Bone marrow (tissue), 2 donors: ENCODE measurements around the gene MRI1.
"Not testable (repeated sequence)": the region's sequence is repeated elsewhere in the genome, so short reads cannot be mapped to it uniquely, and the experiment has no call there.

Experiments used
- DNase-seq, 2 donors: peaks; one replicate each; lab custom pipeline; 2025; lab: John Stamatoyannopoulos, UW

The MRI1 gene

DNA sequence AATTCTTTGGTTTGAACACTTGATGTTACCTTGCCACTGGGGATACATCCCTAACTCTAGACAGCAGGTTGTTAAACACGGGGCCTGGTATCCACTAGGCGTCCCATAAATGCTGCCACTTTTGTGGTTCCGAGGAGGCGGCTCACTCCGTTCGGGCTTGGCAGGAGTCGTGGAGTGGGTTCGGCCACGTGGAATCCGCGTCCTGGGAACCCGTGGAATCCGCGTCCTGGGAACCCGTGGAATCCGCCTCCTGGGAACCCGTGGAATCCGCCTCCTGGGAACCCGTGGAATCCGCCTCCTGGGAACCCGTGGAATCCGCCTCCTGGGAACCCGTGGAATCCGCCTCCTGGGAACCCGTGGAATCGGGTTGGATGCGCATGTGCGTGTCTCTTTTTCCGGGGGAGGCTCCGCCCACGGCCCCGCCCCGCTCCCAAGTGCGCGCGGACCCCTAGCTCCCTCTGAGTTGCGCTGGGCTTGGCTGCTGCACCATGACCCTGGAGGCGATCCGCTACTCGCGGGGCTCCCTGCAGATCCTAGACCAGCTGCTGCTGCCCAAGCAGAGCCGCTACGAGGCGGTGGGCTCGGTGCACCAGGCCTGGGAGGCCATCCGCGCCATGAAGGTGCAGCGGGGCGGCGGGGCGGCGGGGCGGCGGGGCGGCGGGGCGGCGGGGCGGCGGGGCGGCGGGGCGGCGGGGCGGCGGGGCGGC is at the start of gene MRI1:
MRI1 (plus strand) TSS at position 422 of the 707 bp plus-strand sequence; CDS start at position 489, 67 bp downstream.
- DNase-seq, result peak; percentile 11 to 41

DNA sequence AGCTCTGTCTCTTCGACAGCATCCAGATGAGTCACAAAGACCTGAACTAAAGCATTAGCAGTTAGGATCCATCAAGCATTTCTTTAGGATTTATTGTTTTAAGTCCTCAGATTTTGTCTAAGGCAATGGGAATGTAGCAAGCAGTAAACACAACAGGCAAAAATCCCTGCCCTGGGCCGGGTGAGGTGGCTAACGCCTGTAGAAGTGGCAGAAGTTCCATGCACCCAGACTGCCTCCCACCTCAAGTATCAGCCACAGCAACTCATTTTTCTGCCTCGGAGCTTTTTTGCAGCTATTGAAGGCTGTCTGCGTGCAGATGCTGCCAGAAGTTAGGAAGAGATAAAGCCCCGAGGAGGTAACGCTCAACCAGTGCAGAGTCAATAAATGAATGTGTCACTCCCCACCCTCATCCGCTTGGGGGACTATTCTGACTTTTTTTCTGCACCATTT is 47.1 kb upstream of the MRI1 start:
- DNase-seq, result no peak

DNA sequence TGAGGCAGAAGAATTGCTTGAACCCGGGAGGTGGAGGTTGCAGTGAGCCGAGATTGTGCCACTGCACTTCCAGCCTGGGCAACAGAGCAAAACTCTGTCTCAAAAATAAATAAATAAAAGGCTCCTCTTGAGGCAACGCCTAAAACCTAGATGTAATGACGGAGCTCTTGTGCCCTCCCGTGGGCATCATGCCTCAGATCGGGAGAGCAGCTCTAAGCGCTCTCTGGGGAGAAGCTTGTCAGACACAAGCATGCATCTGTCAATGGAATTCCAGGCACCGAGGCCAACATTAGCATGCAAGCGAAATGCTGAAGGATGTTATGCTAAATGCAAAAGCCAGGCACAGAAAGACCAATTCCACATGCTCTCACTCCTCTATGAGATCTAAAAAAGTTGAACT is 45.6 kb upstream of the MRI1 start:
- DNase-seq, result no peak

DNA sequence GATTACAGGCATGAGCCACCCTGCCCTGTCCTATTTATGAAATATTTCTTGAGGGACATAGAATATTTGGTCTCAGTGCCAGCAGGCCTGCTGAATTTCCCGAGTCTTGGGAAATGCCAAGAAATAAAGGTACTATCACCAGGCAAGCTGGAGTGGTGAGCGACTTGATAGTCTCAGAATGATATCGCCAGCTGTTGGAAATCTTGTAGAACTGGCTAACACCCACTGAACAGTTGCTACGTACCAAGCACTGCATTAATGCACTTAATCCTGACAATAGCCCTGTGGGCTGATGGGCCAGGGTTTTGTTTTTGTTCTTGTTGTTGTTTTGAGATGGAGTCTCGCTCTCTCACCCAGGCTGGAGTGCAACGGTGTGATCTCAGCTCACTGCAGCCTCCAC is 42.2 kb upstream of the MRI1 start:
- no peak for DNase-seq

DNA sequence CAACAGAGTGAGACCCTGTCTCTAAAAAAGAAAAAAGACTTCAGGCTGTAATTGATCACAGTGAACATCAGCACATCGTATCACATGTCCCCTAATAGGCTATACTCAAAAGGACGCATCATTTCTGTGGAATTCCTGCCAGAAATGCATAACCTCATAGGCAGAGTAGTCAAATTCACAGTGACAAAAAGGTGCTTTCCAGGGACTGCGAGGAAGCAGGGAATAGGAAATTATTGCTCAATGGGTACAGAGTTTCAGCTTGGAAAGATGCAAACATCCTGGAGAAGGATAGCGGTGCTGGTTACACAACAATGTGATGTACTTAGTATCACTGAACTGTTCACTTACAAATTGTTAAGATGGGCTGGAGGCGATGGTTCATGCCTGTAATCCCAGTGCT is 41.1 kb upstream of the MRI1 start:
- DNase-seq, result no peak

DNA sequence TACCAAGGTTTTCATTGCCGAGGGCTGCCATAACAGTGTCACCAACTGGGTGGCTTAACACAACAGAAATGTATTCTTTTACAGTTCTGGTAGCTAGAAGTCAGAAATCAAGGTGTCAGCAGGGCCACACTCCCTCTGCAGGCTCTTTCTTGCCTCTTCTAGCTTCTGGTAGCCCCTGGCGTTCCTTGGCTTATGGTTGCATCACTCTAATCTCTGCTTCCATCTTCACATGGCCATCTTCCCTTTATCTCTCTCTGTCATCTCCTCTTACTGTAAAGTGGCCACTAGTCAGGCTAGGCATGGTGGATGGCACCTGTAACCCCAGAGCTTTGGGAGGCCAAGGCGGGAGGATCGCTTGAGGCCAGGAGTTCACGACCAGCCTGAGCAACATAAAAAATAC is 38.0 kb upstream of the MRI1 start:
- no peak for DNase-seq

DNA sequence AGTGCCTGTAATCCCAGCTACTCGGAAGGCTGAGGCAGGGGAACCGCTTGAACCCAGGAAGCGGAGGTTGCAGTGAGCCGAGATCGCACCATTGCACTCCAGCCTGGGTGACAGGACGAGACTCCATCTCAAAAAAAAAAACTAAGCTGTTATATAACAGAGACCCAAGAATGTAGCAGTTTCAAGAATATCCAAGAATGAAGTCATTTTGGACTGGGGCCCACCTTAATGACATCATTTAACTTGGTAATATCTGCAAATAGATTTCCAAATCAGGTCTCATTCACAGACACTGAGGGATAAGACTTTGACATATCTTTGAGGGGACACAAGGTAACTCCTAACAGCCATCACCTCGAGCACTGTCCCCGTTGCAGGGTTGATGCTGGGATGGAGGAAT is 36.5 kb upstream of the MRI1 start:
- no peak for DNase-seq

DNA sequence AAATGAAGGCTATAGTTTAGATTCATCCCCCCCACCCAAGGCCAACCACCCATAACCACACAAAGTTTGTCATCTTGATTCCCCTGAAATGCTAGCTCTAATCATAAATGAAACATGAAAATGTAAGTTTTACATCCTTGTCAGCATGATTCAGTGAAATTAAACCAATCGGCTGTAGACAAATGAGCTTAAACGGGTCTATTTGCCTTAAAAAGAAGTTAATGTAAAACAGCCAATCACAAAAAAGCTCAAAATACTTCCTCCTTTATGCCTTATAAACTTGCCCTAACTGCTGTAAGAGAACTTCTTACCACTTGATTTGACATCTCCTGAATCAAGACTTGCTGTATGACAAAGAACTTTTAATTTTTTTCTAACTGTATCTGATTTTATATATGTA is 34.5 kb upstream of the MRI1 start:
- peak in 1 of 2 donors; percentile 5 for DNase-seq

DNA sequence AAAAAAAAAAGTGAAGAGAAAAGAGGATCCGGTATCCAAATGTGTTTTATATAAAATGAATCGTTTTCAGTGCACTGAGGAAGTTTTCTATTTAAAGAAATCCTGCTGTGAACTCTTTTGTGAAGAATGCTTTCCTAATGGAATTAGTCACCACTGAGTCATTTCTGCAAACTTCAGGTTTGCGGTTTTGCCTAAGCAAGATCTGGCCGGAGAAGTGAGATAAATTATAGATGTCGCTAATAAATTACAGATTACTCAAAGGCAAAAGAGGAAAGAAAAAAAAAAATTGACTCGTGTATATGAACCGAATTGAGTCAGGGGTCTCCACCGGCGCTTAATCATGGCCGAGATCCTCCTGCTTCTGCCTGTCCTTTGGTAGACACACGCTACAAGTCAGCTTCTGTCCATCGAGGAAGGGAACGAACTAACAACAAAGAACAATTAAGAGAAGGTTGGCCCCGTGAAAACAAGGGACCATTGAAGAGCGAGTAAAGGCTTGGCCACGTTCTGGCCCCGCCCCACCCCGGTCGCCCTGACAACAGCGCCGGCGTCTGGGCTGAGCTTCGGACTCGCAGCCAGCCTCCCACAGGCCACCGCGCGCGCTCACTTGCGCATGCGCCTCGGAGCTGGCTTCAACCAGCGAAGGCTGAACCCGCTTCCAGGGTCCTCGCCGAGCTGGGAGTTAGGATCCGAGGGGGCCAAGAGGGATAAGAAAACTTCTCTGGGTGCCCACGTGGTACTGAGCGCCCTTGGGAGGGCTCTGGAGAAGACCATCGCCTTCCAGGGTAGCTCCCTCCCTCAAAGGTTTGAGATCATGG is 33.0 kb upstream of the MRI1 start:
- DNase-seq, result peak; percentile 76 to 84

DNA sequence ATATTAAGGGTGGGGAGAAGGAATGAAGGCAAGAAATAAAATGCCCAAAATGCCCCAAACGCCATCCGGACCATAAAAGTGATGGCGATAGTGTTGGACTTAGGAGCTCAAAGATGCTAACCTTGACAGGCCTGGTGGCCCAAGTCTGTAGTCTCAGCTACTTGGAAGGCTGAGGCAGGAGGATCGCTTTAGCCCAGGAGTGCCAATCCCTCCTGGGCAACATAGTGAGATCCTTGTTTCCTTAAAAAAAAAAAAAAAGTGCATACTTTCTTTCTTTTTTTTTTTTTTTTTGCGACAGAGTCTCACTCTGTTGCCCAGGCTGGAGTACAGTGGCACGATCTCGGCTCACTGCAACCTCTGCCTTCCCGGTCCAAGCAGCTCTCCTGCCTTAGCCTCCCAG is 32.0 kb upstream of the MRI1 start:
- DNase-seq, result no peak

DNA sequence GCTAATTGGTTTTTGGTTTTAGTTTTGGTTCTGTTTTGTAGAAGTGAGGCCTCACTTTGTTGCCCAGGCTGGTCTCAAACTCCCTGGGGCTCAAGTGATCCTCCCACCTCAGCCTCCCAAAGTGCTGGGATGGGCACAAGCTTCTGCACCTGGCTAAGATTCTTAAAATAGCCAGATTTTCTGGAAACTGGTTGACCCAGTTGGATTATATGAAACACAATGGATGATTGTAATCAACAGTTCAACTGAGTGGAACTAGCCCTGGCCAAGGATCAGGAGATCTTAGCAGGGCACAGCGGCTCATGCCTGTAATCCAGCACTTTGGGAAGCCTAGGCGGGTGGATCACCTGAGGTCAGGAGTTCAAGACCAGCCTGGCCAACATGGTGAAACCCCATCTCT is 29.6 kb upstream of the MRI1 start:
- DNase-seq, result no peak

DNA sequence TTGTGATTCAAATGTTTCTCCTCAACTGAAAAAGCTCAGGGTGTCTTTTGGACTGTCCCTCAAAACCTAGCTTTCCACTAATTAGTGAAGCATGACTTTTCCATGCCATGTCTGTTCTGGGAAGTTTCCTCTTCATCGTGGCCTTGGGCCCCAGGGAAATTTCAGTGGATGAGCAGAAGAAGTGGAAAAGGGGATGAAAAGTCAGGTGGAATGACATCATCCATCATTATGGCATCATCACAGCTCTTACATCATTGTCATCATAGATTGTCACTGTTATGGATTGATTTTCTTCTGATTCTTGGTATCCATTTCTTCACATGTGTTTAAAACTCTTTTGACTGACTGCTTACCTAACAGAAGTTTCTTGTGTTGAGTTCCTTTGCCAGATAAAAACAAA is 26.2 kb upstream of the MRI1 start:
- no peak for DNase-seq

DNA sequence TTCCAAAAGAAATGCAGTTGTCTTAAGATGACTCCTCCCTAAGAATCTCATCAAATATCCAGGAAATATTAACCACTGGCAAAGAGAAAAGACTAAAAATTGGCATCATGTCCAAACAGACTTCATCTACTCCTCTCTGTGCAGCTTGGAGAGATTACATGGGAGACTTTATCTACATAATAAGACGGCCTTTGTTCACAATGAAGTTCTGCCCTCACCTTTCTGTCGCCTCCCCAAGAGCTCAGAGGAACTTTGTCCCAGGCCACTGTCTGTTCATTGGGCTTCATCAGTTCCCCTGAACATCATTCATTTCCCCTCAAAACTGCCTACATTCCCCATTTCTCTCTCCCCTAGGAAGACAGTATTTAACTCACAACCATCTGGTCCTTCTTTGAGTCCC is 22.4 kb upstream of the MRI1 start:
- DNase-seq, result no peak

DNA sequence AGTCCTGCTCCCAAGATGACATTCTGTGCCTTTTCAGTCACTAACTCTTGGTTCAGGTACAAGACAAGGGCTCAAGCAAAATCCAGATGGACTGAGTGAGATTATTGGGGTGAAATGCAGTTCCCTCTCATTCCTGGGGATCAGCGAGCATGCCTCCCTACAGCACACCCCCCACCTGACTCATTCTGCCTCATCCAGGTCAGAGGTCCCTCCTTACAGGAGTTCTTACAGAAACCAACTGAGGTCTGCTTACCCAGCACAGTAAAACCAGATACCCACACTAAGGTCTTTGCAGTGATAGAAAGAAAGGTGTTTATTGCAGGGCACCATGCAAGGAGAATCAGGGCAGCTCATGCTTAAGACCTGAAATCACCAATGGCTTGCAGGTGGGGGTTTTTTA is 21.6 kb upstream of the MRI1 start:
- no peak for DNase-seq

DNA sequence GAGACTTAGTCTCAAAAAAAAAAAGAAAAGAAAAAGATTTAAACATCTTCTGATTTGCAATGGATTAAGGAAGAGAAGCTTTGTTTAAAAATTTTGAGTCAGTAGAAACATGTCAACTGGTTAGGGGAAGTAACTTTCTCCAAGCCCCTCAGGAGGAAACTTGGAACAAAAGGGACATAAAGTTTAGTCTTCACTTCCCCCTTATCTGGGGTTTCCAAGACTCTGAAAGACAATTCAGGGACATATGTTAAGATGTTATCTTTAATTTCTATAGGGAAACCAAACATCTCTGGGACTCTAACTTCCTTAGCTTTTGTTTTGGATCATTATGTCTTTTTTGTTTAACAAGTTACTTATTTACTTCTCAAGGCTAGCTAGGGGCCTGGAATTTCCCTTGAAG is 20.1 kb upstream of the MRI1 start:
- no peak for DNase-seq

DNA sequence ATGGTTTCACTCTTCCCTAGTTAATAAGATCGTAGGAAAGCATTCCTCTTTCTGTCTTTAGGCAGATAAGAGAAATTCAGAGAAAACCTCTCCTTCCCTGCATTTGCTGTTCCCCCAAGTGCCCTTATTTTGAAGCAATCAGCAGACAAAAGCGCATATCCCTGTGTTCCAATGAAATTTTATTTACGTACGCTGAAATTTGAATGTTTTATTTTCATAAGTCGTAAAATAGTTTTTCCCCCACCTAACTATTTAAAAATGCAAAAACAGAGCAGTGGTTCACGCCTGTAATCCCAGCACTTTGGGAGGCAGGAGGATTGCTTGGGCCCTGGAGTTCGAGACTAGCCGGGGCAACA is 17.2 kb upstream of the MRI1 start:
- DNase-seq, result no peak

DNA sequence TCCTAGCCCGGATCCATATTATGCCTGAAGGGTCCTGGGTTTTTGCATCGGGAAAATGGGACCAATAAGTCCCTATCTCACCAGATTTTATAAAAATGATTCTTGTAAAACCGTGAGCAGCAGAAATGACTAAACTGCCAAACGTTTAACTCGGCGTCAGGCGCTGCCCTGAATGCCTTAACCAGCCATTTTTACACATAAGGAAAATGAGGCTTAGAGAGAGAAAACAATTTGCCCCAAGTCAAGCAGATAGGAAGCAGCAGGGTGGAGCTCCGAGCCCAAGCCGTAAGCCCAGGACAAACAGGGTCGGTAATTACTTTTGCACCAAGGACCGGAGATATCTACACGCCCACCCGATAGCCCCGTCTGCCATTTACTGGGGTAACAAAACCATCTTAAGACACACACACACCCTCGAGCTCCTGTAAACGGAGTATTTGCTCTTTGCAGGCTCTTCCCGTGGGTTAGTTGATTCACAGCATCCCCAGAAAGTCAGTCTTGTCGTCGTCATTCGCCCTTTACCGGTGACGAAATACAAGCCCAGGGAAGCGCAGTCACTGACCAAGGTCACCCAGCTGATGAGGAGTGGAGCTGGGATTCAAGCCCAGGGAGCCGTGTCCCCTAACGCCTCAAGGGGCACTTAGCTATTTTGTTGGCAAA is 16.0 kb upstream of the MRI1 start:
- DNase-seq, result peak in 1 of 2 donors; percentile 24

DNA sequence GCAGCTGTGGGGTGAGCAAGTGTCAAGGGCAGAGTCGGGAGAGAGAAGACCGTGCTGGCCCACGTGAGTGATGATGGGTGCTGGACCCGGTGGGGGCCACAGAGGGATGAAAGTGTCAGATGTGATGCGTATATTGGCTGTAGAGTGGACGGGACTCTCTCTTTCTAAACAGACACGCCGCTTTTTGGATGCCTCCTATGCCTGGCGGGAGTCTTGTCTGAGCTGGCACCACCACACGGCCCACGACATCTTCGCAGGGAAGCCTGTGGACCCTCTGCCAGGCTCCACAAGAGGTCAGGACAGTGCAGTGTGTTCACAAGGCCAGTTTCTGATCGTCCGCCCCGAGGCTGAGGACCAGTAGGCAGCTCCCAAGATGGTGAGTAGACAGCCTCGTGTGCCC is 12.9 kb upstream of the MRI1 start:
- DNase-seq, result no peak

DNA sequence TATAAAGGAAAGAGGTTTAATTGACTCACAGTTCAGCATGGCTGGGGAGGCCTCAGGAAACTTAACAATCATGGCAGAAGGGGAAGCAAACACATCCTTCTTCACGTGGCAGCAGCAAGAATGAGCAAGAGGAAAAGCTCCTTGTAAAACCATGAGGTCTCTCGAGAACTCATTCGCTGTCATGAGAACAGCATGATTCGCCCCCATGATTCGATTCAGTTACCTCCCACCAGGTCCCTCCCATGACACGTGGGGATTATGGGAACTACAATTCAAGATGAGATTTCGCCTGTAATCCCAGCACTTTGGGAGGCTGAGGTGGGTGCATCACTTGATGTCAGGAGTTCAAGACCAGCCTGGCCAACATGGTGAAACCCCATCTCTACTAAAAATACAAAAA is 10.7 kb upstream of the MRI1 start:
- not testable (repeated sequence) for DNase-seq

DNA sequence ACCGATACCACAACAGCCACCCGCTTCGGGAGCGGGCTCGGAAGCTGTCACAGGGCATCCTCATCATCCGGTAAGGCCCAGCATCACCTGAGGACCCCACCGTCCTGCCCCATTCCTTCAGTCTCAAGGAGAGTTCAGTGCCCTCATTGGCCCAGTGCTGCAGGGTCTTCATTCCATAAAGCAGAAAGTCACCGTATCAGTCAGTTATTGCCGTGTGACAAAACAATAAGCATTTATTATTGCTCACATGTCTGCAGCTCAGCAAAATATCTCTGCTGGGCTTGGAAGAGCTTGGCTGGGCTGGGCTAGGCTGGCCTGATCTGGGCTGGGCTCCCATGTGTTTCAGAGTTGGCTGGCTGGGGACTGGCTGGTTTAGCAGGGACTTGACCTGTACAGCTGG is 8.1 kb upstream of the MRI1 start:
- no peak for DNase-seq

DNA sequence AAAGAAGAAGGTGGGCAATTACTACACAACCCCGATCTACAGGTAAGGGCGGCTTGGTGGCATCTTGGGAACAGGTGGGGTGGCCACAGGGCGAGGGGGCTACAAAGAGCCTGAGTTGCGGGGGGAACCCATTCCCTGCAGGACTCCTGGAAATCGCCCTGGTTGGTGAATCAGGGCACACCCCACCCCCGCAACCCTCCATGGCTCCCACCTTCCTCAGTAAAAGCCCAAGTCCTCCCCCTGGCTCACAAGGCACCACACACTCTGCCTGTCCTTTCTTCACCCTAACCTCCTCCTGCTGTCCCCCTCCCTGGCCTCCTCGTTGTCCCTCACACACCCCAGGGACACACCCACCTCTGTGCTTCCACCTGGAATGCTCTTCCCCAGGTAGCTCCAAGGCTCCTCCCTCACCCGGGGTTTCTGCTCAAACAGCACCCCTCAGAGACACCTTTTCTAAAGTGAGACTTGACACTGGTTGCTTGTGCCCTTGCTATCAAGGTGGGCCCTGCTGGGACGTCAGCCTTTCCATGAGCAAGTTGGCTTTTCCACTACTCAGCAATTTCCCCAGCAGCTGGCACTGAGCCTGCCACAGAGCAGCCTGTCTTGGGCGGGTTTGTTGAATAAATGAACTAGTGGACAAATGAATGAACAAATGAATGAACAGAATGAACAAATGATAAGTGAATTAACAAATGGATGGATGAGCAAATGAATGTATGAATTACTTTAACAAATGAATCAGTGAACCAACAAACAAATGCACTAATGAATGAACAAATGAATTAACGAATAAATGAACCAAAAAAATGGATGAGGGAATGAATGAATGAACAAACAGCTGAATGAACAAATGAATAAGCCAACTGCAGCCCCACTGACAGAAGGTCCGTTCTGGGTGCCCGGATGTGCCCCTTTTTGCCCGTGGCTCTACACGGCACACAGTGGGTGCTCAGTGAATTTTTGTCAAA is 6.2 kb upstream of the MRI1 start:
- DNase-seq, result no peak

DNA sequence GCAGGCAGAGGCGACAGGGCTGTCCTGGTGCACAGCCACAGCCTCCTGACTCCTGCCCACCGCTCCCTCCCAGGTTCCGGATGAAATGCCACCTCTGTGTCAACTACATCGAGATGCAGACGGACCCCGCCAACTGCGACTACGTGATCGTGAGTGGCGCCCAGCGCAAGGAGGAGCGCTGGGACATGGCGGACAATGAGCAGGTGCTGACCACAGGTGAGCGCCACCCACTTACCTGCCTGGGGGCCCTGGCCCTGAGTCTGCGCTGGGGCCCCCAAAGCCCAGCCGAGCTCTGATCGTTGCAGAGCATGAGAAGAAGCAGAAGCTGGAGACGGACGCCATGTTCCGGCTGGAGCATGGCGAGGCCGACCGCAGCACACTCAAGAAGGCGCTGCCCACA is 5.5 kb upstream of the MRI1 start:
- DNase-seq, result no peak
